Measurements from ENCODE around the gene NAGK. TPM values are rescaled to one million over a fixed set of nuclear protein-coding genes. Genes with fewer than 3 reads are reported as not detected.
A peak's percentile ranks its signal among the peaks of the same experiment; 100 is the strongest.
"Not testable (repeated sequence)": the region's sequence is repeated elsewhere in the genome, so short reads cannot be mapped to it uniquely, and the experiment has no call there.

NAGK gene
- 10 to 100 TPM; 83.5 to 85.6 (median 84.0) TPM for total RNA-seq

- Mint-ChIP-seq H3K4me1 (ENCODE audit: low read depth) (peaks cover 54% of the 10 kb centered on the region), H3K27me3 (ENCODE audit: low read depth) (no peaks in the 10 kb centered on the region), H3K4me3 (peak within 1 kb of the TSS; percentile 91), H3K36me3 (ENCODE audit: insufficient read depth) (peaks cover 10% of the 10 kb centered on the region), H3K9me3 (no peaks in the 10 kb centered on the region)
- DNase-seq (peak; percentile 96), ATAC-seq (peak; percentile 84)
Observed at GRCh38 chr2:71068218-71069035, at the start of gene NAGK. Gene NAGK (plus strand): TSS chr2:71068648. CDS start chr2:71068684, 36 bp downstream.

- ATAC-seq; H3K4me3 Mint-ChIP-seq; H3K27me3 Mint-ChIP-seq (ENCODE audit: low read depth); H3K36me3 Mint-ChIP-seq (ENCODE audit: insufficient read depth); DNase-seq; H3K9me3 Mint-ChIP-seq: not testable (repeated sequence)
- H3K4me1 Mint-ChIP-seq (ENCODE audit: low read depth) = peaks cover 13% of the 10 kb centered on the region
Observed at GRCh38 chr2:71019989-71020388, 48.5 kb upstream of the NAGK start.

- ATAC-seq; H3K36me3 Mint-ChIP-seq (ENCODE audit: insufficient read depth); H3K9me3 Mint-ChIP-seq; DNase-seq; H3K4me3 Mint-ChIP-seq; H3K27me3 Mint-ChIP-seq (ENCODE audit: low read depth): not testable (repeated sequence)
- H3K4me1 Mint-ChIP-seq (ENCODE audit: low read depth) = peaks cover 13% of the 10 kb centered on the region
Observed at GRCh38 chr2:71021394-71021793, 47.1 kb upstream of the NAGK start.

- peak; percentile 69 for DNase-seq
- peaks cover 13% of the 10 kb centered on the region for H3K4me1 Mint-ChIP-seq (ENCODE audit: low read depth)
- H3K9me3 Mint-ChIP-seq; ATAC-seq; H3K4me3 Mint-ChIP-seq; H3K27me3 Mint-ChIP-seq (ENCODE audit: low read depth); H3K36me3 Mint-ChIP-seq (ENCODE audit: insufficient read depth): not testable (repeated sequence)
Observed at GRCh38 chr2:71023553-71024243, 44.8 kb upstream of the NAGK start.

DNA sequence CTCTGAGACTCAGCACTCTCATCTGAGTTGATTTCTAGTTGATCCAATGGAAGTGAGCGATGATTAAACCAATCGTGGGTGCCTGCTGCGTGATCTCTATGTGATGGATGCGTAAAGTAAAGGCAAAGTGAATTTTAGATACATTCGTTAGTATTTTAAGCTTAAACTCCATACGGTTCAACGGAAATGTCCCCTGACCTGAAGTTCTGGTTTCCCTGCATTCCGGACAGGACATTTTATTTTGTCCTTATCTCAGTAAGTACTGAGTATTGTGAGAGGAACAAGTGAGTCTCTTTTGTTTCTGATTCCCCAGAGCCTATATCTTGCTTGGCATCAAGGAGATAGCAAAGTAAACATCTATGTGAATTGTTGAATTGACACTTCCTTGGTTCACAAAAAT, 32.2 kb upstream of the NAGK start:
- H3K9me3 Mint-ChIP-seq; H3K4me3 Mint-ChIP-seq; ATAC-seq; DNase-seq; H3K36me3 Mint-ChIP-seq (ENCODE audit: insufficient read depth); H3K4me1 Mint-ChIP-seq (ENCODE audit: low read depth): not testable (repeated sequence)
- H3K27me3 Mint-ChIP-seq (ENCODE audit: low read depth) = peaks cover 16% of the 10 kb centered on the region

DNA sequence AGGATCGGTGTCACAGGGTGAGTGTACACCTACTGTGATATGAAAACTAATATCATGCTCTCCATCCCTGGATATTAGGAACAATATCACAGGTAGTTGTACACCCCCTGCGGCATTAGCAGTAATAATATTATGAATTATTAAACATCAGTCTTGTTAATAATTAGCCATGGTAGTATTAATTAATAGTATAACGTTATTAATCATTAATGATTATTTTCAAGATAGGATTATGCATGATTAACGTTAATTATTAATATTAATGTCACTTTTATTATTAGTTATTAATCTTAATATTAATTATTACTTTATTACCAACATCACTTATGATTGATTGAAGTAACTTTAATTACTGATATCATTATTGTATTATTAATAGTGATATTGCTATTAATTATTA, 26.2 kb upstream of the NAGK start:
- DNase-seq (no peak), ATAC-seq (no peak)
- Mint-ChIP-seq H3K9me3 (no peaks in the 10 kb centered on the region), H3K36me3 (ENCODE audit: insufficient read depth) (no peaks in the 10 kb centered on the region), H3K4me1 (ENCODE audit: low read depth) (no peaks in the 10 kb centered on the region), H3K4me3 (no peak overlapping the region), H3K27me3 (ENCODE audit: low read depth) (peaks cover 4% of the 10 kb centered on the region)

- Mint-ChIP-seq H3K36me3 (ENCODE audit: insufficient read depth) (no peaks in the 10 kb centered on the region), H3K27me3 (ENCODE audit: low read depth) (peaks cover 4% of the 10 kb centered on the region), H3K9me3 (no peaks in the 10 kb centered on the region), H3K4me3 (no peak overlapping the region), H3K4me1 (ENCODE audit: low read depth) (no peaks in the 10 kb centered on the region)
- DNase-seq (no peak), ATAC-seq (no peak)
Observed at GRCh38 chr2:71043531-71044407, 24.7 kb upstream of the NAGK start.

DNA sequence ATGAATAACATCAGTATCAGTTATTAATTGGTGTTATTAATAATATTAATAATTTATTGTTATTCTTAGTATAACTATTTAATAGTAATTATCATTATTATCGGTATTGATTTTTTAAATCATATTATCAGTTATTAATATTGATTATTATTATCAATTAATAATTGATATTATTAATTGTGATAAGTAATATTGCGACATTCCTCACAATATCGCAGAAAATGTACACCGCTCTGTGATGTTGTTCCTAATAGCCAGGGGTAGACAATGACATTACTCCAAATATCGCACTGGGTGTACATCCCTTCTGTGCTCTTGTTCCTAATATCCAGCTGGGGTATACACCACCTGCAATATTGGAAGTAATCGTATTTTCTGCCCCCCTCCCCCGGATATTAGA, 23.3 kb upstream of the NAGK start:
- H3K9me3 Mint-ChIP-seq = no peaks in the 10 kb centered on the region

GRCh38 chr2:71045865-71046548, 22.4 kb upstream of the NAGK start:
- Mint-ChIP-seq H3K4me1 (ENCODE audit: low read depth) (peaks cover 12% of the 10 kb centered on the region), H3K27me3 (ENCODE audit: low read depth) (peaks cover 4% of the 10 kb centered on the region), H3K9me3 (no peaks in the 10 kb centered on the region), H3K4me3 (no peak overlapping the region), H3K36me3 (ENCODE audit: insufficient read depth) (no peaks in the 10 kb centered on the region)
- DNase-seq (no peak), ATAC-seq (no peak)

More for the DNA sequence above, 23.3 kb upstream of the NAGK start:
- Mint-ChIP-seq H3K4me3 (no peak overlapping the region), H3K27me3 (ENCODE audit: low read depth) (peaks cover 4% of the 10 kb centered on the region), H3K36me3 (ENCODE audit: insufficient read depth) (no peaks in the 10 kb centered on the region), H3K4me1 (ENCODE audit: low read depth) (peaks cover 10% of the 10 kb centered on the region)
- ATAC-seq = no peak
- no peak for DNase-seq

DNA sequence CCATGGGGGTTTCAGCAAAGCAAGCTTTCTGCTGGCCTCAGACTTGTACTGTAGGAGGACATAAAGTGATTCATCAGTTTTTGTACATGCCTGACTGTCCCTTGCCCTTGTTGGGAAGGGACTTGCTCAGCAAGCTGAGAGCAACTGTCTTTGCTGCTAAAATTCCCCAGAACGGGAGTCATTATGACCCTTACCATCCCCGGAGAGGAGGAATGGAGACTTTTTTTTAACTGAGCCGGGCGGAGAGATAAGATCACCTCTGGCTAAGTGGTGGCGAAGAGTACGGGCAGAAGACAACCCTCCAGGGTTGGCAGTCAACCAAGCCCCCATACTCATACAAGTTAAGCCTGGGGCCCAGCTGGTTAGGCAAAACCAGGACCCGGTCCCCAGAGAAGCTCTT, 20.4 kb upstream of the NAGK start:
- H3K36me3 Mint-ChIP-seq (ENCODE audit: insufficient read depth) = no peaks in the 10 kb centered on the region
- no peak for DNase-seq
- H3K27me3 Mint-ChIP-seq (ENCODE audit: low read depth) = peaks cover 1% of the 10 kb centered on the region
- peaks cover 12% of the 10 kb centered on the region for H3K4me1 Mint-ChIP-seq (ENCODE audit: low read depth)
- no peaks in the 10 kb centered on the region for H3K9me3 Mint-ChIP-seq
- ATAC-seq = no peak
- H3K4me3 Mint-ChIP-seq = no peak overlapping the region

GRCh38 chr2:71049704-71050360, 18.6 kb upstream of the NAGK start:
- peak; percentile 87 to 88 for ATAC-seq

DNA sequence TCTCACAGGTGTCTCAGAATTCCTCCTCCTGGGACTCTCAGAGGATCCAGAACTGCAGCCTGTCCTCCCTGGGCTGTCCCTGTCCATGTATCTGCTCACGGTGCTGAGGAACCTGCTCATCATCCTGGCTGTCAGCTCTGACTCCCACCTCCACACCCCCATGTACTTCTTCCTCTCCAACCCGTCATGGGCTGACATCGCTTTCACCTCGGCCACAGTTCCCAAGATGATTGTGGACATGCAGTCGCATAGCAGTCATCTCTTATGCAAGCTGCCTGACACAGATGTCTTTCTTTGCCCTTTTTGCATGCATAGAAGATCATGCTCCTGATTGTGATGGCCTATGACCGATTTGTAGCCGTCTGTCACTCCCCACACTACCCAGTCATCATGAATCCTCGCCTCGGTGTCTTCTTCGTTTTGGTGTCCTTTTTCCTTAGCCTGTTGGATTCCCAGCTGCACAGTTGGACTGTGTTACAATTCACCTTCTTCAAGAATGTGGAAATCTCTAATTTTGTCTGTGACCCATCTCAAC, 13.2 kb upstream of the NAGK start:
- H3K4me3 Mint-ChIP-seq = not testable (repeated sequence)

More at GRCh38 chr2:71049704-71050360, 18.6 kb upstream of the NAGK start:
- peak; percentile 54 for DNase-seq
- not testable (repeated sequence) for H3K9me3 Mint-ChIP-seq; H3K36me3 Mint-ChIP-seq (ENCODE audit: insufficient read depth); H3K27me3 Mint-ChIP-seq (ENCODE audit: low read depth); H3K4me3 Mint-ChIP-seq
- H3K4me1 Mint-ChIP-seq (ENCODE audit: low read depth) = peaks cover 12% of the 10 kb centered on the region

GRCh38 chr2:71060211-71060610, 8.2 kb upstream of the NAGK start:
- H3K9me3 Mint-ChIP-seq = no peaks in the 10 kb centered on the region
- H3K27me3 Mint-ChIP-seq (ENCODE audit: low read depth) = peaks cover 8% of the 10 kb centered on the region
- DNase-seq (no peak), ATAC-seq (no peak)
- H3K4me1 Mint-ChIP-seq (ENCODE audit: low read depth) = no peaks in the 10 kb centered on the region
- no peak overlapping the region for H3K4me3 Mint-ChIP-seq
- H3K36me3 Mint-ChIP-seq (ENCODE audit: insufficient read depth) = no peaks in the 10 kb centered on the region

More for the DNA sequence above, 13.2 kb upstream of the NAGK start:
- H3K27me3 Mint-ChIP-seq (ENCODE audit: low read depth); H3K36me3 Mint-ChIP-seq (ENCODE audit: insufficient read depth); DNase-seq; H3K4me1 Mint-ChIP-seq (ENCODE audit: low read depth); ATAC-seq; H3K9me3 Mint-ChIP-seq: not testable (repeated sequence)

Measured in activated T-cell treated with anti-CD3 and anti-CD28 coated beads, Interleukin-2, amount 50 U/mL, for 4 hours (primary cell).